Tibial nerve (tissue), 4 donors: Measurements from ENCODE around the gene ACAD11. TPM values are rescaled to one million over a fixed set of nuclear protein-coding genes. Genes with fewer than 3 reads are reported as not detected.

Experiments used
- DNase-seq, 2 donors: peaks; one replicate each; pipeline ENCODE4 v3.0.0-alpha.2; 2019; ENCODE audit warnings: low spot score in 2 of 2
- H3K27ac ChIP-seq, 4 donors: fragments of 200-600 bp; sonication (generic) in 3 of 4; one replicate each; pipeline ENCODE4 v1.5.1; 2017 to 2019; ENCODE audit warnings: mild to moderate bottlenecking in 1 of 4
- H3K27me3 ChIP-seq, 2 donors: fragments of 200-600 bp; sonication (generic) in 1 of 2; one replicate each; pipeline versions ENCODE4 v1.5.1 to v1.6.0; 2017 to 2019
- H3K36me3 ChIP-seq, 3 donors: fragments of 200-600 bp; sonication (generic); one replicate each; pipeline ENCODE4 v1.5.1; 2018 to 2019
- H3K4me1 ChIP-seq, 4 donors: fragments of 200-600 bp; sonication (generic) in 3 of 4; one replicate each; pipeline ENCODE4 v1.5.1; 2017 to 2019
- H3K4me3 ChIP-seq, 4 donors: fragments of 200-600 bp; sonication (generic) in 3 of 4; one replicate each; pipeline ENCODE4 v1.5.1; 2017 to 2019; ENCODE audit warnings: mild to moderate bottlenecking in 1 of 4, moderate library complexity in 1 of 4
- H3K9me3 ChIP-seq, 4 donors: fragments of 200-600 bp; sonication (generic) in 3 of 4; one replicate each; pipeline ENCODE4 v1.5.1; 2017 to 2019
- CTCF ChIP-seq, 5 experiments: fragments of 200-600 bp in 3 of 5; fragments of 450-650 bp in 2 of 5; sonication (generic) in 3 of 5; IDR thresholded peaks; one replicate each; pipeline ENCODE4 v1.5.1; 2016 to 2019; ENCODE audit warnings: antibody characterized with exemption in 5 of 5, mild to moderate bottlenecking in 3 of 5, moderate library complexity in 2 of 5
- EP300 ChIP-seq, 2 donors: sonication (generic); formaldehyde crosslinking; IDR thresholded peaks; one replicate each; pipeline ENCODE4 v1.6.1; 2017; ENCODE audit warnings: antibody characterized with exemption in 2 of 2, mild to moderate bottlenecking in 1 of 2
- POLR2A ChIP-seq, 2 donors: fragments of 450-650 bp; IDR thresholded peaks; one replicate each; pipeline ENCODE4 v1.6.1; 2017; ENCODE audit warnings: antibody characterized with exemption in 2 of 2, mild to moderate bottlenecking in 2 of 2, moderate library complexity in 2 of 2
- WGBS, 2 donors: methylation state at CpG; one replicate each; pipeline ENCODE4 v1.1.5; 2018; 5-methylcytosine and 5-hydroxymethylcytosine counted together
- total RNA-seq, 4 donors: library from RNA; depleted of rRNA; stranded (reverse); fragments of >200 nt; gene quantifications; one replicate each; pipeline ENCODE4 v1.1.0, GENCODE V29; 2016

Gene ACAD11
- total RNA-seq, 4 donors from 2014 or later = 39.2 to 69.9 (median 59.4) TPM

GRCh38 chr3:132630612-132631011 lies 29.0 kb downstream of the ACAD11 start:
- Histone ChIP-seq H3K9me3 (no peaks in the 10 kb centered on the region), H3K4me1 (no peaks in the 10 kb centered on the region), H3K4me3 (no peak overlapping the region), H3K27ac (no peak overlapping the region), H3K36me3 (peaks cover 0 to 45% (median 6%) of the 10 kb centered on the region in 3 donors), H3K27me3 (no peaks in the 10 kb centered on the region)
- no peak for TF ChIP-seq POLR2A (IDR thresholded peaks at IDR 0.05)
- no peak for TF ChIP-seq EP300 (IDR thresholded peaks at IDR 0.05)
- no peak for TF ChIP-seq CTCF (IDR thresholded peaks at IDR 0.05)
- no peak for DNase-seq
- WGBS, 2 donors = 85 to 89% methylated on average over 7 of the region's 7 CpGs

- Histone ChIP-seq H3K27ac (no peak overlapping the region), H3K4me3 (no peak overlapping the region), H3K27me3 (no peaks in the 10 kb centered on the region), H3K4me1 (no peaks in the 10 kb centered on the region), H3K36me3 (peaks cover 0 to 41% (median 6%) of the 10 kb centered on the region in 3 donors), H3K9me3 (no peaks in the 10 kb centered on the region)
- TF ChIP-seq POLR2A (IDR thresholded peaks at IDR 0.05) (no peak), EP300 (IDR thresholded peaks at IDR 0.05) (no peak), CTCF (IDR thresholded peaks at IDR 0.05) (no peak)
- WGBS, 2 donors = 59% methylated on average over 1 of the region's 1 CpG
- DNase-seq = no peak
Observed at GRCh38 chr3:132629928-132630327, 29.7 kb downstream of the ACAD11 start.

GRCh38 chr3:132628157-132628556 lies 31.5 kb downstream of the ACAD11 start:
- H3K9me3 ChIP-seq = no peaks in the 10 kb centered on the region
- no peaks in the 10 kb centered on the region for H3K27me3 ChIP-seq
- H3K36me3 ChIP-seq = peaks cover 0 to 52% (median 6%) of the 10 kb centered on the region in 3 donors
- no peak overlapping the region for H3K4me3 ChIP-seq
- DNase-seq = no peak
- no peak for TF ChIP-seq CTCF (IDR thresholded peaks at IDR 0.05)
- TF ChIP-seq POLR2A (IDR thresholded peaks at IDR 0.05) = no peak
- TF ChIP-seq EP300 (IDR thresholded peaks at IDR 0.05) = no peak
- H3K4me1 ChIP-seq = no peaks in the 10 kb centered on the region
- WGBS, 2 donors = 72 to 75% methylated on average over 2 of the region's 2 CpGs
- no peak overlapping the region for H3K27ac ChIP-seq

- Histone ChIP-seq H3K4me3 (no peak overlapping the region), H3K27me3 (no peaks in the 10 kb centered on the region), H3K36me3 (peaks cover 0 to 49% (median 6%) of the 10 kb centered on the region in 3 donors), H3K27ac (no peak overlapping the region), H3K9me3 (no peaks in the 10 kb centered on the region), H3K4me1 (no peaks in the 10 kb centered on the region)
- no peak for DNase-seq
- TF ChIP-seq CTCF (IDR thresholded peaks at IDR 0.05) = no peak
- no peak for TF ChIP-seq EP300 (IDR thresholded peaks at IDR 0.05)
- TF ChIP-seq POLR2A (IDR thresholded peaks at IDR 0.05) = no peak
- 96 to 97% methylated on average over 6 of the region's 6 CpGs for WGBS, 2 donors
Observed at GRCh38 chr3:132626955-132627354, 32.7 kb downstream of the ACAD11 start.

GRCh38 chr3:132625613-132626012 lies 34.0 kb downstream of the ACAD11 start:
- H3K27me3 ChIP-seq = no peaks in the 10 kb centered on the region
- H3K36me3 ChIP-seq = peaks cover 0 to 61% (median 6%) of the 10 kb centered on the region in 3 donors
- 87 to 100% methylated on average over 1 of the region's 1 CpG for WGBS, 2 donors
- H3K4me1 ChIP-seq = no peaks in the 10 kb centered on the region
- TF ChIP-seq CTCF (IDR thresholded peaks at IDR 0.05) (no peak), EP300 (IDR thresholded peaks at IDR 0.05) (no peak), POLR2A (IDR thresholded peaks at IDR 0.05) (no peak)
- H3K9me3 ChIP-seq = peaks cover 0 to 4% (median 0%) of the 10 kb centered on the region in 4 donors
- no peak overlapping the region for H3K4me3 ChIP-seq
- no peak overlapping the region for H3K27ac ChIP-seq
- DNase-seq = no peak
